Measurements from ENCODE around the gene KLF13. TPM values are rescaled to one million over a fixed set of nuclear protein-coding genes. Genes with fewer than 3 reads are reported as not detected.
A peak's percentile ranks its signal among the peaks of the same experiment; 100 is the strongest.

KLF13 gene
- total and polyA plus RNA-seq, 7 experiments from 2014 or later = 42.4 to 256 (median 194) TPM

DNA sequence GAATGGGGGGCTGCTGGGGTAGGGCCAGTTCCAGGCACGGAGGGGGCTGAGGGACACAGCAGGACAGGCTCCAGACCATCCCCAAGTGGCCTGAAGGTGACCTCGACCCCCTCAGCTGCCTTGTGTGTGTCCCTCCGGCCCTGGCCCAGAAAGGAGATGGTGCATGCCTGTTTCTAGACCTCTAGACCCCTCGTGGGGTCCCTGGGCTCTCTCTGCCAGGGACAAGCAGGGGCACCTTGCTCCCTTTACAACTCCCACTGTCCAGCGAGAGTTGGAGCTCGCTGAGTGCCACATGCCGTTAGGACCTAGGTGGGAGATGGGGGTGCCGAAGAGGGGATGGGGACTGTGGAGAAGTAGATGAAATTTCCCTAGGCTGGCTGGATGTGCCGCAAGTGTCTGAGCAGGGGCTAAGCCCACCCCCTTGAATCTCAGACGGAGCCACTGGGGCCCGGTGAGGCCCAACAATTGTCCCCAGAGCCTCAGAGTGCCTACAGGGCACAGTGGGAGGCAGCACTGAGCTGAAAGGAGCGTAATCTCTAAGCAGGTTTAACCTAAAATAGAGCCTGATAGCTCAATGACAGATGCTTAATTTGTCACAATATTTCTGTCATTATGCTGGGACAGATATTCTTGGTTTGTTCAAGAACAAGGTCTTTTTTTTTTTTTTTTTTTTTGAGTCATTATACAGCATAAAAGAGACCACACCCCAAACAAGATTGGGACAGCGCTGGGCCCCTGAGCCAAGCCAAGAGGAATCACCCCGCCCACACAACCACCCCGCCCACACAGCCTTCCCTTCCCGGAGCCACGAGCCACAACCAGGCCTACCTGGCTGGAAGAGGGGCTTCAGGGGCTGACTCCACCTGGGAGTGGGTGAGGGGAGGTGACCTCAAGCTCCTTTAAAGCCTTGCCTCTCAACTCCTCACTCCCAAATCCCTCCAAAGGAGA lies 23.6 kb upstream of the KLF13 start:
- Mint-ChIP-seq H3K4me3 (peak overlapping the region in 3 of 10 donors; percentile 5 to 51 (median 15)), H3K4me1 (peaks cover 17 to 52% (median 35%) of the 10 kb centered on the region in 7 donors), H3K9me3 (no peaks in the 10 kb centered on the region), H3K27ac (peak overlapping the region in 7 of 9 donors; percentile 22 to 75 (median 61)), H3K27me3 (peaks cover 0 to 6% (median 0%) of the 10 kb centered on the region in 5 donors), H3K36me3 (peaks cover 0 to 2% (median 0%) of the 10 kb centered on the region in 5 donors)
- no peaks in the 10 kb centered on the region for H3K9me3 ChIP-seq (ENCODE audit: control insufficient read depth in 2 of 3, low read length in 3 of 3)
- H3K27me3 ChIP-seq (ENCODE audit: control insufficient read depth in 2 of 2, insufficient read depth in 2 of 2, low read length in 2 of 2) = no peaks in the 10 kb centered on the region
- ATAC-seq = peak; percentile 63
- ChIA-PET CTCF (interaction anchor here (0.6 to 1.7 kb wide), 10 partner anchors 11 to 187 kb away, joined by 3 to 9 read pairs (median 3); no protein-coding TSS in a partner anchor), POLR2A (interaction anchor here (0.8 to 1.8 kb wide), 8 partner anchors 8 to 180 kb away, joined by 3 to 9 read pairs (median 4); no protein-coding TSS in a partner anchor)
- H3K4me3 ChIP-seq (ENCODE audit: low read length) = no peak overlapping the region
- intact Hi-C loops (cut with micrococcal nuclease) = loop anchor here in 1 of 2 donors (1.0 kb wide), 3 partner anchors 23 to 187 kb away; partner anchors contain the start of gene KLF13
- no peaks in the 10 kb centered on the region for H3K36me3 ChIP-seq (ENCODE audit: control insufficient read depth in 2 of 3, insufficient read depth in 3 of 3, low read length in 3 of 3)
- H3K27ac ChIP-seq (ENCODE audit: low read depth, low read length) = no peak overlapping the region
- peaks cover 0 to 31% of the 10 kb centered on the region in 2 donors for H3K4me1 ChIP-seq (ENCODE audit: control insufficient read depth in 2 of 2, insufficient read depth in 2 of 2, low read length in 2 of 2)
- DNase-seq = peak in 2 of 9 donors; percentile 30 to 44

DNA sequence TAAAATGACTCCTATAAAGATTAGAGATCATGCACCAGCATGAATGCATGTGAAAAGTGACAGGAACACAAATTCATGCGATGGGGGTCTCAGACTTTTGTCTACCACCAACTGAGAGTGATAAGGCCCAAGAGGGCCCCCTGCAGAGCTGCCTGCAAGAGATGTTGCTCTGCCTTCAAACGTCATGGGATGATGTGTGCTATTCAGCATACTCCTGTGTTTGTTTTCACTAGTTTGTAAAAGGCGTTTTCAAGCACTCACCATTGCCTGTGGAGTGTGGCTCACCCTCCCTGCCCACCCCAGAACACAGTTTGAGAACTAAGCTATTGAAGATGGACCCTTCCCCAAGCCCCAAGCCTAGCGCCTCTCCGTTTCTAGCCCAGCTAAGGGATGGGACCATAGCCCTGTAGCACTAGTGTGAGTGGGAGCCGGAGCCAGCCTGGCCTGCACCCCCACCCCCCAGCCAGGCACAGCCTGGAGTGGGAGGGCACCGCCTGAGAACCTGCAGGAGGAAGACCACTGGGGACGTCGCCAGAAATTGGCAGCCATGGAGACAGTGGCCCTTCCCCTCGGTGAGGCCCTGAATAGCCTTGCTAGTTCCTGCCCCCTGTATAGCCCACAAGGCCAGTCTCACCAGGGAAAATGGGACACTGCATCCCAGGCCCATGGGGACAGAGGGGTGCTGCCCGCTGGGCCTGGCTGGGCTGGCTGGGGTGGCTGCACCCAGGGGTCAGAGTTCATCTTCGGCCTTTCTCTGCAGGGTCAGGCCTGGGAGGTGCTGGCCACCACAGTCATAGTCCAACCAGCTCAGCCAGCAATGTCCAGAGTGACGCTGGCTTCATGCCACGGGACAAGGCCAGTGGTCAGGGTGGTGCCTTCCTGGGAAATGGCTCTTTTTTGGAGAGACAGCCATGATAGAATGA lies 22.6 kb upstream of the KLF13 start:
- DNase-seq (peak in 1 of 9 donors; percentile 17), ATAC-seq (no peak)
- intact Hi-C loops (cut with micrococcal nuclease) = loop anchor here in 1 of 2 donors (1.0 kb wide), 3 partner anchors 22 to 186 kb away; partner anchors contain the start of gene KLF13
- POLR2A ChIA-PET = interaction anchor here (0.8 to 1.8 kb wide), 9 partner anchors 9 to 179 kb away, joined by 3 to 9 read pairs (median 3); no protein-coding TSS in a partner anchor
- Mint-ChIP-seq H3K4me1 (peaks cover 21 to 54% (median 44%) of the 10 kb centered on the region in 7 donors), H3K4me3 (peak overlapping the region in 2 of 10 donors; percentile 5 to 15), H3K36me3 (peaks cover 0 to 2% (median 0%) of the 10 kb centered on the region in 5 donors), H3K9me3 (no peaks in the 10 kb centered on the region), H3K27me3 (peaks cover 0 to 6% (median 0%) of the 10 kb centered on the region in 5 donors), H3K27ac (peak overlapping the region in 5 of 9 donors; percentile 14 to 75 (median 31))
- H3K9me3 ChIP-seq (ENCODE audit: control insufficient read depth in 2 of 3, low read length in 3 of 3) = no peaks in the 10 kb centered on the region
- CTCF ChIA-PET = interaction anchor here (0.7 to 1.7 kb wide), 9 partner anchors 10 to 186 kb away, joined by 3 to 9 read pairs (median 3); no protein-coding TSS in a partner anchor
- H3K27me3 ChIP-seq (ENCODE audit: control insufficient read depth in 2 of 2, insufficient read depth in 2 of 2, low read length in 2 of 2) = no peaks in the 10 kb centered on the region
- H3K4me3 ChIP-seq (ENCODE audit: low read length) = no peak overlapping the region
- peaks cover 0 to 36% of the 10 kb centered on the region in 2 donors for H3K4me1 ChIP-seq (ENCODE audit: control insufficient read depth in 2 of 2, insufficient read depth in 2 of 2, low read length in 2 of 2)
- no peaks in the 10 kb centered on the region for H3K36me3 ChIP-seq (ENCODE audit: control insufficient read depth in 2 of 3, insufficient read depth in 3 of 3, low read length in 3 of 3)
- H3K27ac ChIP-seq (ENCODE audit: low read depth, low read length) = no peak overlapping the region

DNA sequence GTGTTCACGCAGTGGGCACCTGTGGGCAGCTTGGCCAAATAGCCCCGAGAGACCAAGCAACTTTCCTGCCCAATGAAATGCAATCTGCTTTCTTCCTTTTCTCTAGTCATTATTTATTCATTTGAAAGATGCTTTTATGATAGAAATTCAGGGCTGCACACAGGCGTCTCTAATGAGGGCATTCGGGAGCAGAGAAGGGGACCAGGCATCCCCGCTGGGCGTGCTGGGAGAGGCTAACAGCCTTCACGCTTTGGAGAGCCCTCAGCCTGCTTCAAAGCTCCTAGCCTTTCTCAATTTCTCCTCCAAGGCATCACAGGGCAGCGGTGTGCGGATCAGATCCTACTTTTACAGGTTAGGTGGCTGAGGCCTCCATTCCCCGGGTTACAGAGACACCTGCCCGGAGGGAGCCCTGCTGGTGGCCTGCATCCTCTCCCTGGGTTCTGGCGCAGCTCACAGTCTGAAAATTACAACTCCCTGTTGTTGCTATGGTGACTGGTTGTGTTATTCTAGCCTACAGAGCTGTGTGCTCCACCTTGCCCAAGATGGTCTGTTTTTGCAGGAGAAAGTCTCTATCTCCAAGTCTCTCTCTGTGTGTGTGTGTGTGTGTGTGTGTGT lies 21.8 kb upstream of the KLF13 start:
- ChIA-PET POLR2A (interaction anchor here (0.6 to 0.8 kb wide), 3 partner anchors 12 to 51 kb away, joined by 3 to 4 read pairs (median 3); no protein-coding TSS in a partner anchor), CTCF (interaction anchor here (0.7 to 1.7 kb wide), 3 partner anchors 38 to 126 kb away, joined by 3 to 5 read pairs (median 3); no protein-coding TSS in a partner anchor)
- no peaks in the 10 kb centered on the region for H3K9me3 Mint-ChIP-seq
- Histone ChIP-seq H3K27ac (ENCODE audit: low read depth, low read length) (no peak overlapping the region), H3K27me3 (ENCODE audit: control insufficient read depth in 2 of 2, insufficient read depth in 2 of 2, low read length in 2 of 2) (no peaks in the 10 kb centered on the region), H3K4me1 (ENCODE audit: control insufficient read depth in 2 of 2, insufficient read depth in 2 of 2, low read length in 2 of 2) (peaks cover 0 to 37% of the 10 kb centered on the region in 2 donors), H3K9me3 (ENCODE audit: control insufficient read depth in 2 of 3, low read length in 3 of 3) (no peaks in the 10 kb centered on the region), H3K36me3 (ENCODE audit: control insufficient read depth in 2 of 3, insufficient read depth in 3 of 3, low read length in 3 of 3) (no peaks in the 10 kb centered on the region), H3K4me3 (ENCODE audit: low read length) (no peak overlapping the region)
- H3K4me1 Mint-ChIP-seq = peaks cover 17 to 62% (median 48%) of the 10 kb centered on the region in 7 donors
- peaks cover 0 to 2% (median 0%) of the 10 kb centered on the region in 5 donors for H3K36me3 Mint-ChIP-seq
- peak overlapping the region in 7 of 9 donors; percentile 50 to 94 (median 62) for H3K27ac Mint-ChIP-seq
- H3K27me3 Mint-ChIP-seq = peaks cover 0 to 6% (median 0%) of the 10 kb centered on the region in 5 donors
- no peak overlapping the region for H3K4me3 Mint-ChIP-seq
- DNase-seq (peak in 4 of 9 donors; percentile 24 to 53 (median 36)), ATAC-seq (peak; percentile 51)
- intact Hi-C loops (cut with micrococcal nuclease) = loop anchor here in 1 of 2 donors (5.0 kb wide), 1 partner anchor 38 kb away; no protein-coding TSS in a partner anchor

DNA sequence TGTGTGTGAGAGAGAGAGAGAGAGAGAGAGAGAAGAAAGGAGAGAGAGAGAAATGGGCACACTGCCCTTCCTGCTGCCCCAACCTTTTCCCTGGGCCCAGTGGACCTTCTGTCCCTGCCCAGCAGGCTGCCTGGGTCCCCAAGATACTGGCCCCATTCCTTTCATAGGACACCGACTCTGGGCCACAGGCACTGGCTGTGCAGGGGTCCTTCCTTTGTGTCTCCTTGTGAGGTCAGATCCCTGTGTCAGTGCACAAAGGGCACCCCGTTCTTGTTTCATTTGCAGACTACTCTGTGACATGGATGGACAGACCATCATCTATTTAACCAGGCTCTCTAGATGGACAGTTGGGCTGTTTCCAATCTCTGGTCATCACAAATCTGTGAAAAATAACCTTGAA lies 21.3 kb upstream of the KLF13 start:
- Mint-ChIP-seq H3K4me3 (no peak overlapping the region), H3K36me3 (peaks cover 0 to 2% (median 0%) of the 10 kb centered on the region in 5 donors), H3K27me3 (peaks cover 0 to 7% (median 0%) of the 10 kb centered on the region in 5 donors), H3K27ac (peak overlapping the region in 8 of 9 donors; percentile 43 to 94 (median 60)), H3K4me1 (peaks cover 17 to 67% (median 53%) of the 10 kb centered on the region in 7 donors), H3K9me3 (no peaks in the 10 kb centered on the region)
- ATAC-seq (no peak), DNase-seq (no peak)
- Histone ChIP-seq H3K9me3 (ENCODE audit: control insufficient read depth in 2 of 3, low read length in 3 of 3) (no peaks in the 10 kb centered on the region), H3K36me3 (ENCODE audit: control insufficient read depth in 2 of 3, insufficient read depth in 3 of 3, low read length in 3 of 3) (no peaks in the 10 kb centered on the region), H3K4me1 (ENCODE audit: control insufficient read depth in 2 of 2, insufficient read depth in 2 of 2, low read length in 2 of 2) (peaks cover 0 to 39% of the 10 kb centered on the region in 2 donors), H3K4me3 (ENCODE audit: low read length) (no peak overlapping the region), H3K27me3 (ENCODE audit: control insufficient read depth in 2 of 2, insufficient read depth in 2 of 2, low read length in 2 of 2) (no peaks in the 10 kb centered on the region), H3K27ac (ENCODE audit: low read depth, low read length) (no peak overlapping the region)
- CTCF ChIA-PET = interaction anchor here (0.7 to 1.4 kb wide), 2 partner anchors 103 to 125 kb away, joined by 3 read pairs; no protein-coding TSS in a partner anchor
- intact Hi-C loops (cut with micrococcal nuclease) = loop anchor here in 1 of 2 donors (5.0 kb wide), 1 partner anchor 38 kb away; no protein-coding TSS in a partner anchor
- POLR2A ChIA-PET = interaction anchor here (0.6 to 0.8 kb wide), 2 partner anchors 23 to 50 kb away, joined by 3 to 4 read pairs; no protein-coding TSS in a partner anchor

DNA sequence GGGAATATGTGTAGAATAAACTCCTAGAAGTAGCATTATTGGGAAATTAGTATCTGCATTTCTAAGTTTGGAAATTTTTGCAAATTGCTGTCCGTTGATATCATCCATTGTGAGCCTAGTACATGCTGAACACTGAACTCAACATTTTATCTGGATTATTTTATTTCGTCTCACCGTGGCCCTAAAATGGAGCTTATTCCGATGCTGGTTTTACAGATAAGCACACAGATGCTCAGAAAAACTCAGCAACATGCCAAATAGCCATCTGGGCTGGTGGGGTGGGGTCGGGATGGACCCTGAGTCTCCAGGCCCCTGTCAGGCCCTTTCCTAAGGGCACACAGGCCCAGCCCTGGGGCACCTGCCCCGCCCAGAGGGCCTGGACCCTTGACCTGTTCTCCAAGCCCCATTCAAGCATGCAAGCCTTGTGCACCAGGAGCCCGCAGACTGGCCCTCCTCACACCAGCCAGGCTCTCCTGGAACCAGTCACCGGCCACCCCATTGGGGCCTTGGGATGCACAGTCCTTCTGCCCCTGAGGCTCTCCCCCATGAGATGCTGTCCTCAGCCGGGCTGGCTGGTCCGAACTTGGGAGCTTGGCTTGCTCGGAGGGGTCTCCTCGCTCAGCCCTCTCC lies 20.7 kb upstream of the KLF13 start:
- intact Hi-C loops (cut with micrococcal nuclease) = loop anchor here in 1 of 2 donors (5.0 kb wide), 1 partner anchor 39 kb away; no protein-coding TSS in a partner anchor
- peaks cover 17 to 67% (median 53%) of the 10 kb centered on the region in 7 donors for H3K4me1 Mint-ChIP-seq
- DNase-seq (no peak), ATAC-seq (no peak)
- H3K27ac Mint-ChIP-seq = peak overlapping the region in 4 of 9 donors; percentile 43 to 86 (median 56)
- H3K36me3 Mint-ChIP-seq = peaks cover 0 to 2% (median 0%) of the 10 kb centered on the region in 5 donors
- peaks cover 0 to 8% (median 0%) of the 10 kb centered on the region in 5 donors for H3K27me3 Mint-ChIP-seq
- POLR2A ChIA-PET = interaction anchor here (1.0 to 1.3 kb wide), 2 partner anchors 10 to 11 kb away, joined by 3 read pairs; no protein-coding TSS in a partner anchor
- H3K4me3 Mint-ChIP-seq = no peak overlapping the region
- no peaks in the 10 kb centered on the region for H3K36me3 ChIP-seq (ENCODE audit: control insufficient read depth in 2 of 3, insufficient read depth in 3 of 3, low read length in 3 of 3)
- CTCF ChIA-PET = interaction anchor here (1.4 kb wide), 1 partner anchor 104 kb away, joined by 3 read pairs; no protein-coding TSS in a partner anchor
- peaks cover 0 to 39% of the 10 kb centered on the region in 2 donors for H3K4me1 ChIP-seq (ENCODE audit: control insufficient read depth in 2 of 2, insufficient read depth in 2 of 2, low read length in 2 of 2)
- no peak overlapping the region for H3K4me3 ChIP-seq (ENCODE audit: low read length)
- H3K9me3 ChIP-seq (ENCODE audit: control insufficient read depth in 2 of 3, low read length in 3 of 3) = no peaks in the 10 kb centered on the region
- H3K9me3 Mint-ChIP-seq = no peaks in the 10 kb centered on the region
- H3K27ac ChIP-seq (ENCODE audit: low read depth, low read length) = no peak overlapping the region
- no peaks in the 10 kb centered on the region for H3K27me3 ChIP-seq (ENCODE audit: control insufficient read depth in 2 of 2, insufficient read depth in 2 of 2, low read length in 2 of 2)

Data from naive thymus-derived CD4-positive, alpha-beta T cell (primary cell).